HFFc6 (cell line): ENCODE measurements around the gene PTPN14. TPM values are rescaled to one million over a fixed set of nuclear protein-coding genes. Genes with fewer than 3 reads are reported as not detected.

Source experiments
- DNase-seq: peaks from one replicate; pipeline ENCODE4 v3.0.0-alpha.2; 2018
- H3K27ac Mint-ChIP-seq: 2 replicates; pipeline ENCODE4 v1.8.0; 2020; ENCODE audit warnings: mild to moderate bottlenecking, mixed read lengths
- H3K27me3 Mint-ChIP-seq: 2 replicates; pipeline ENCODE4 v1.8.0; 2021; ENCODE audit warnings: mild to moderate bottlenecking, moderate library complexity, mixed read lengths; ENCODE audit not compliant: insufficient read depth
- H3K36me3 Mint-ChIP-seq: 2 replicates; pipeline ENCODE4 v1.8.0; 2021; ENCODE audit warnings: low read depth, mixed read lengths
- H3K4me1 Mint-ChIP-seq: 2 replicates; pipeline ENCODE4 v1.8.0; 2020; ENCODE audit warnings: low read depth, mixed read lengths
- H3K4me3 Mint-ChIP-seq: 2 replicates; pipeline ENCODE4 v1.8.0; 2020; ENCODE audit warnings: mild to moderate bottlenecking, moderate library complexity, mixed read lengths
- H3K9me3 Mint-ChIP-seq: 2 replicates; pipeline ENCODE4 v1.8.0; 2020; ENCODE audit warnings: mild to moderate bottlenecking, mixed read lengths
- CTCF ChIP-seq: fragments of 200-600 bp; sonication (generic); IDR thresholded peaks from 2 replicates; pipeline ENCODE4 v1.5.0; 2021; ENCODE audit warnings: antibody characterized with exemption, mild to moderate bottlenecking
- total RNA-seq, 6 experiments: library from RNA; stranded (reverse); fragmentation: NEBNext Ultra II Directional; extraction: Animal tissue kit (Norgen Biotek cat#: 25700); gene quantifications; 2 replicates in 1 of 6; 3 replicates in 5 of 6; pipeline ENCODE4 v1.2.3, GENCODE V29; 2021

PTPN14 gene
- total RNA-seq, 6 experiments from 2014 or later = 93.6 to 140 (median 106) TPM

GRCh38 chr1:214571281-214571680 lies 19.9 kb upstream of the PTPN14 start:
- Mint-ChIP-seq H3K27ac (peak overlapping the region; percentile 88), H3K36me3 (peaks cover 6% of the 10 kb centered on the region), H3K27me3 (no peaks in the 10 kb centered on the region; the same call in none of the 2 replicates)

GRCh38 chr1:214570442-214570841 lies 19.0 kb upstream of the PTPN14 start:
- peaks cover 4% of the 10 kb centered on the region; the same call in 1 of the 2 replicates for H3K9me3 Mint-ChIP-seq
- peaks cover 90% of the 10 kb centered on the region for H3K4me1 Mint-ChIP-seq
- peak; percentile 55 for DNase-seq
- H3K36me3 Mint-ChIP-seq = no peaks in the 10 kb centered on the region
- peak overlapping the region; percentile 77 for H3K4me3 Mint-ChIP-seq
- TF ChIP-seq CTCF = no peak
- H3K27ac Mint-ChIP-seq = peak overlapping the region; percentile 88
- H3K27me3 Mint-ChIP-seq = no peaks in the 10 kb centered on the region; the same call in none of the 2 replicates

More at GRCh38 chr1:214571281-214571680, 19.9 kb upstream of the PTPN14 start:
- Mint-ChIP-seq H3K4me3 (no peak overlapping the region), H3K9me3 (peaks cover 11% of the 10 kb centered on the region), H3K4me1 (peaks cover 82% of the 10 kb centered on the region)
- TF ChIP-seq CTCF = no peak
- DNase-seq = no peak

- peaks cover 90% of the 10 kb centered on the region for H3K4me1 Mint-ChIP-seq
- peak; percentile 67 for DNase-seq
- H3K9me3 Mint-ChIP-seq = no peaks in the 10 kb centered on the region
- no peaks in the 10 kb centered on the region for H3K36me3 Mint-ChIP-seq
- no peak for TF ChIP-seq CTCF
- H3K27me3 Mint-ChIP-seq = no peaks in the 10 kb centered on the region; the same call in none of the 2 replicates
- peak overlapping the region; percentile 77 for H3K4me3 Mint-ChIP-seq
- peak overlapping the region; percentile 88 for H3K27ac Mint-ChIP-seq
Observed at GRCh38 chr1:214569357-214570004, 18.1 kb upstream of the PTPN14 start.

- H3K27me3 Mint-ChIP-seq = no peaks in the 10 kb centered on the region; the same call in none of the 2 replicates
- peak; percentile 33 for DNase-seq
- H3K9me3 Mint-ChIP-seq = no peaks in the 10 kb centered on the region
- H3K4me1 Mint-ChIP-seq = peaks cover 85% of the 10 kb centered on the region
- no peak for TF ChIP-seq CTCF
- peak overlapping the region; percentile 18 for H3K4me3 Mint-ChIP-seq
- peak overlapping the region; percentile 78 for H3K27ac Mint-ChIP-seq
- H3K36me3 Mint-ChIP-seq = no peaks in the 10 kb centered on the region
Observed at GRCh38 chr1:214568328-214568727, 16.9 kb upstream of the PTPN14 start.

- Mint-ChIP-seq H3K27me3 (no peaks in the 10 kb centered on the region; the same call in none of the 2 replicates), H3K27ac (peak overlapping the region; percentile 59), H3K36me3 (no peaks in the 10 kb centered on the region), H3K4me3 (no peak overlapping the region), H3K4me1 (peaks cover 77% of the 10 kb centered on the region), H3K9me3 (no peaks in the 10 kb centered on the region)
- DNase-seq = no peak
- no peak for TF ChIP-seq CTCF
Observed at GRCh38 chr1:214567481-214567980, 16.1 kb upstream of the PTPN14 start.
